ENCODE measurements around the gene RILPL2. TPM values are rescaled to one million over a fixed set of nuclear protein-coding genes. Genes with fewer than 3 reads are reported as not detected.

The RILPL2 gene
- total and polyA plus RNA-seq, 2 of the 13 experiments (the other 11 are each of a cell fraction or from before 2014, with no cell fraction given), result 2.7 to 8.1 TPM

GRCh38 chr12:123457980-123458779 is 21.7 kb upstream of the RILPL2 start, which contains the start of gene SNRNP35 (continued):
- TF ChIP-seq ZC3H13 (CRISPR knock-in tag; IDR thresholded peaks at IDR 0.05), result peak; percentile 78
- TF ChIP-seq ZNF839 (CRISPR knock-in tag; IDR thresholded peaks at IDR 0.05; ENCODE audit: borderline replicate concordance), result 0 out of 2 replicates have a peak, but pooled peaks have one; percentile 41
- TF ChIP-seq MNT (IDR thresholded peaks at IDR 0.05), result no peak
- peak; percentile 26; the same call in 1 of the 2 replicates for TF ChIP-seq ZNF143 (CRISPR knock-in tag; IDR thresholded peaks at IDR 0.05)
- peak; percentile 81; the same call in 1 of the 2 replicates for TF ChIP-seq ZIK1 (CRISPR knock-in tag; IDR thresholded peaks at IDR 0.05; ENCODE audit: borderline replicate concordance, low read depth)
- peak; percentile 50; the same call in 1 of the 2 replicates for TF ChIP-seq ZBTB20 (CRISPR knock-in tag; IDR thresholded peaks at IDR 0.05; ENCODE audit: borderline replicate concordance, low read depth)
- TF ChIP-seq LBX2 (CRISPR knock-in tag; IDR thresholded peaks at IDR 0.05; ENCODE audit: borderline replicate concordance), result 0 out of 2 replicates have a peak, but pooled peaks have one; percentile 62
- no peak for TF ChIP-seq ZNF710 (CRISPR knock-in tag; IDR thresholded peaks at IDR 0.05; ENCODE audit: borderline replicate concordance)
- TF ChIP-seq HNF4G (IDR thresholded peaks at IDR 0.05; ENCODE audit: borderline replicate concordance, low read depth, low read length), result no peak
- 0 out of 2 replicates have a peak, but pooled peaks have one; percentile 30 for TF ChIP-seq HNF4G (CRISPR knock-in tag; IDR thresholded peaks at IDR 0.05; ENCODE audit: borderline replicate concordance, low read depth)
- peak; percentile 37; the same call in 1 of the 2 replicates for TF ChIP-seq KDM3A (CRISPR knock-in tag; IDR thresholded peaks at IDR 0.05; ENCODE audit: low read depth)
- no peak for TF ChIP-seq HDAC6 (IDR thresholded peaks at IDR 0.05; ENCODE audit: low read depth, low read length)
- peak; percentile 30; the same call in 1 of the 2 replicates for TF ChIP-seq ATF3 (CRISPR knock-in tag; IDR thresholded peaks at IDR 0.05)
- peak; percentile 55; the same call in 1 of the 2 replicates for TF ChIP-seq ISL2 (CRISPR knock-in tag; IDR thresholded peaks at IDR 0.05)
- TF ChIP-seq GLMP (CRISPR knock-in tag; IDR thresholded peaks at IDR 0.05; ENCODE audit: borderline replicate concordance), result no peak
- TF ChIP-seq CHD4 (IDR thresholded peaks at IDR 0.05; ENCODE audit: borderline replicate concordance, low read length), result no peak
- TF ChIP-seq PAX8 (CRISPR knock-in tag; IDR thresholded peaks at IDR 0.05; ENCODE audit: borderline replicate concordance), result no peak
- no peak for TF ChIP-seq ZNF160 (CRISPR knock-in tag; IDR thresholded peaks at IDR 0.05)
- no peak for TF ChIP-seq ZNF550 (CRISPR knock-in tag; IDR thresholded peaks at IDR 0.05; ENCODE audit: borderline replicate concordance)
- no peak for TF ChIP-seq HHEX (CRISPR knock-in tag; IDR thresholded peaks at IDR 0.05)

All from HepG2 (cell line).